ENCODE data around the gene FOXK2.

FOXK2 gene

DNA sequence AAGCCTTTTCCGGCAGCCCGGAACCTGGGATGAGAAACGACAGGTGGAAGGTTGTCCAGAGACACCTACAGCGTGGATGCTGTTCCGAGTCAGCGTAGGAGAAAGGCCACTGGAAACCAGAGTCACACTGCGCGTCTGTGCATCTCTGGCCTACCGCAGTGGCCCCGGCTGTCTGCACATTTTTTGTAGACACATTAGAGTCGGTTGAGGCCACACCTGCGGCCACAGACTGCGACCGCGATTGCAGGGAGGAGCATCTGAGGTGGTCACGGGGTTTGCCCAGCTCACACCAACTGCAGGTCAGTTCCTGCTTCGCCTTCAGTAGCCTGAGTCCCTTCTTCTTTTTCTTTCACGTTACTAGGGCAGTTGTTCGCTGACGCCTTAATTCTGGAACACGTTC is 76.4 kb downstream of the FOXK2 start (continued):
- TF ChIP-seq, protein P1, sequence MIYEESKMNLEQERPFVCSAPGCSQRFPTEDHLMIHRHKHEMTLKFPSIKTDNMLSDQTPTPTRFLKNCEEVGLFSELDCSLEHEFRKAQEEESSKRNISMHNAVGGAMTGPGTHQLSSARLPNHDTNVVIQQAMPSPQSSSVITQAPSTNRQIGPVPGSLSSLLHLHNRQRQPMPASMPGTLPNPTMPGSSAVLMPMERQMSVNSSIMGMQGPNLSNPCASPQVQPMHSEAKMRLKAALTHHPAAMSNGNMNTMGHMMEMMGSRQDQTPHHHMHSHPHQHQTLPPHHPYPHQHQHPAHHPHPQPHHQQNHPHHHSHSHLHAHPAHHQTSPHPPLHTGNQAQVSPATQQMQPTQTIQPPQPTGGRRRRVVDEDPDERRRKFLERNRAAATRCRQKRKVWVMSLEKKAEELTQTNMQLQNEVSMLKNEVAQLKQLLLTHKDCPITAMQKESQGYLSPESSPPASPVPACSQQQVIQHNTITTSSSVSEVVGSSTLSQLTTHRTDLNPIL (CRISPR knock-in tag; IDR thresholded peaks at IDR 0.05; ENCODE audit: low read depth) = no peak
- TF ChIP-seq RARB (CRISPR knock-in tag; IDR thresholded peaks at IDR 0.05) (no peak), ESRRG (CRISPR knock-in tag; IDR thresholded peaks at IDR 0.05) (no peak)

DNA sequence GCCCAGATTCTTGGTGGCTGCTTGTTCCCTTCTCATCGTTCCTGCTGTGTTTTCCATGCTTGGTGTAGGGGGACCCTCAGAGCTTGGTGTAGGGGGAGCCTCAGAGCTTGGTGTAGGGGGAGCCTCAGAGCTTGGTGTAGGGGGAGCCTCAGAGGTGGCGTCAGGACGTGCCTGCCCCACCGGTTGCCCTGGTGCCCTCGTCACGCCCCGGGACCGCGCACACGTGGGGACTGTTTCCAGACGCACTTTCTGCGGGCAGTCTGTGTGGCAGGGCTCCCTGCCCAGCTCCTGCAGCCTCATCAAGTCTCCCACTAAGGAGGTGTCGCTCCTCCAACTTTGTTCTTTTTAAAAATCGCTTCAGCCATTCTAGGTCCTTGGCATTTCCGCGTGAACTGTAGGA is 76.8 kb downstream of the FOXK2 start:
- ATAC-seq = no peak
- TF ChIP-seq, protein P2, sequence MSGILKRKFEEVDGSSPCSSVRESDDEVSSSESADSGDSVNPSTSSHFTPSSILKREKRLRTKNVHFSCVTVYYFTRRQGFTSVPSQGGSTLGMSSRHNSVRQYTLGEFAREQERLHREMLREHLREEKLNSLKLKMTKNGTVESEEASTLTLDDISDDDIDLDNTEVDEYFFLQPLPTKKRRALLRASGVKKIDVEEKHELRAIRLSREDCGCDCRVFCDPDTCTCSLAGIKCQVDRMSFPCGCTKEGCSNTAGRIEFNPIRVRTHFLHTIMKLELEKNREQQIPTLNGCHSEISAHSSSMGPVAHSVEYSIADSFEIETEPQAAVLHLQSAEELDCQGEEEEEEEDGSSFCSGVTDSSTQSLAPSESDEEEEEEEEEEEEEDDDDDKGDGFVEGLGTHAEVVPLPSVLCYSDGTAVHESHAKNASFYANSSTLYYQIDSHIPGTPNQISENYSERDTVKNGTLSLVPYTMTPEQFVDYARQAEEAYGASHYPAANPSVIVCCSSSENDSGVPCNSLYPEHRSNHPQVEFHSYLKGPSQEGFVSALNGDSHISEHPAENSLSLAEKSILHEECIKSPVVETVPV (CRISPR knock-in tag; IDR thresholded peaks at IDR 0.05) = no peak
- TF ChIP-seq, protein P1 (CRISPR knock-in tag; IDR thresholded peaks at IDR 0.05; ENCODE audit: low read depth) = no peak
- TF ChIP-seq PPARA (CRISPR knock-in tag; IDR thresholded peaks at IDR 0.05; ENCODE audit: borderline replicate concordance) (no peak), GLIS3 (CRISPR knock-in tag; IDR thresholded peaks at IDR 0.05) (no peak), ZC3H10 (CRISPR knock-in tag; IDR thresholded peaks at IDR 0.05) (no peak), ZNF565 (CRISPR knock-in tag; conservative IDR thresholded peaks at IDR 0.05; ENCODE audit: low read depth) (no peak), RARB (CRISPR knock-in tag; IDR thresholded peaks at IDR 0.05) (no peak), ZFP30 (CRISPR knock-in tag; IDR thresholded peaks at IDR 0.05) (no peak), TCF4 (CRISPR knock-in tag; IDR thresholded peaks at IDR 0.05; ENCODE audit: borderline replicate concordance) (no peak)
- TF ChIP-seq, protein P3, sequence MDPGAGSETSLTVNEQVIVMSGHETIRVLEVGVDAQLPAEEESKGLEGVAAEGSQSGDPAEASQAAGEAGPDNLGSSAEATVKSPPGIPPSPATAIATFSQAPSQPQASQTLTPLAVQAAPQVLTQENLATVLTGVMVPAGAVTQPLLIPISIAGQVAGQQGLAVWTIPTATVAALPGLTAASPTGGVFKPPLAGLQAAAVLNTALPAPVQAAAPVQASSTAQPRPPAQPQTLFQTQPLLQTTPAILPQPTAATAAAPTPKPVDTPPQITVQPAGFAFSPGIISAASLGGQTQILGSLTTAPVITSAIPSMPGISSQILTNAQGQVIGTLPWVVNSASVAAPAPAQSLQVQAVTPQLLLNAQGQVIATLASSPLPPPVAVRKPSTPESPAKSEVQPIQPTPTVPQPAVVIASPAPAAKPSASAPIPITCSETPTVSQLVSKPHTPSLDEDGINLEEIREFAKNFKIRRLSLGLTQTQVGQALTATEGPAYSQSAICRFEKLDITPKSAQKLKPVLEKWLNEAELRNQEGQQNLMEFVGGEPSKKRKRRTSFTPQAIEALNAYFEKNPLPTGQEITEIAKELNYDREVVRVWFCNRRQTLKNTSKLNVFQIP (CRISPR knock-in tag; IDR thresholded peaks at IDR 0.05; ENCODE audit: borderline replicate concordance, low read depth) = no peak

DNA sequence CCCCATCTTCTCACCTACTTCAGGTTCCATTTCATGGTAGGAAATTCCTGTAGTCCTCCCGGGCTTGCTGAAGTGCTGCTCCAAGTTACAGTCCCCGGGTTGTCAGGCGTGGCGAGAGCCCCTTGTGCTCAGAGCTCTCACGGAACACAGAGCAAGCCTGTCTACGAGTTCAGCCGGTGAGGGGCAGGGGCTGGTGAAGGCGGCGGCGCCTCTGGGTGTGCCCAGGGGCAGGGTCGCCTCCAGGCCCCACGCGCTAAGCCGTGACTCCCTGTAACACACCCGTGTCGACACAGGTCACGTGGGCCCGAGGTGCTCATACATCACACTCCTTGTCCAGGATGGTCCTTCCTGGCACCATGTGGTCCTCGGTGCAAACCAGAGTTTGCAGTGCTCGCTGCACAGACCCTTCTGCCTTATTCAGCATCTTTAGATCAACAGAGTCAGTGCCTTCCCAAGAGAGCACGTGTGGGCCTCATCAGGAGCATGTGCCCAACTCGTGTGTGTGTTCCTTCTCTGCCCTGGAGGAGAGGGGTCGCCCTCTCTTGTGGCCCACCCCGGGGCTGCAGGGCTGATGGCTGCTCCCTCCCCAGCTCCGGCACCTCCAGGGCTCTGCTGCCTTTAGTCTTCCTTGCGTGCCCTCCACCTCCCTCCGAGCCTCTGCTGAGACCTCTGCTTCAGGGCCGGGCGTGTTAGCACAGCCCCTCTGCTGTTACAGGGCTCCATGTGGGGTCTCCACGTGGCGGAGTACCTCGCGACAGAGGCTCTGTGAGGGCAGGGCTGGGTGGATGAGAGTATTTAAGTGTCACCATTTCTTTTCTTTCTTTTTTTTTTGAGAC is 77.5 kb downstream of the FOXK2 start:
- TF ChIP-seq, protein P2 (CRISPR knock-in tag; IDR thresholded peaks at IDR 0.05) = no peak
- no peak for TF ChIP-seq TOX (CRISPR knock-in tag; IDR thresholded peaks at IDR 0.05; ENCODE audit: borderline replicate concordance)
- no peak for TF ChIP-seq TCF4 (CRISPR knock-in tag; IDR thresholded peaks at IDR 0.05; ENCODE audit: borderline replicate concordance)
- TF ChIP-seq PPARA (CRISPR knock-in tag; IDR thresholded peaks at IDR 0.05; ENCODE audit: borderline replicate concordance) = no peak
- no peak for TF ChIP-seq RARB (CRISPR knock-in tag; IDR thresholded peaks at IDR 0.05)
- TF ChIP-seq ZC3H10 (CRISPR knock-in tag; IDR thresholded peaks at IDR 0.05) = no peak
- TF ChIP-seq ZNF70 (CRISPR knock-in tag; IDR thresholded peaks at IDR 0.05) = no peak
- TF ChIP-seq SNAI2 (CRISPR knock-in tag; IDR thresholded peaks at IDR 0.05) = no peak
- no peak for TF ChIP-seq ARNTL (CRISPR knock-in tag; IDR thresholded peaks at IDR 0.05; ENCODE audit: borderline replicate concordance, low read depth)
- TF ChIP-seq, protein P3 (CRISPR knock-in tag; IDR thresholded peaks at IDR 0.05; ENCODE audit: borderline replicate concordance, low read depth) = no peak
- no peak for TF ChIP-seq ZNF8 (CRISPR knock-in tag; IDR thresholded peaks at IDR 0.05)
- TF ChIP-seq BACH2 (CRISPR knock-in tag; IDR thresholded peaks at IDR 0.05; ENCODE audit: borderline replicate concordance) = no peak
- no peak for TF ChIP-seq CSDC2 (CRISPR knock-in tag; IDR thresholded peaks at IDR 0.05)
- no peak for ATAC-seq

Measured in SK-N-SH treated with all-trans-retinoic acid at 6 μM for 48 hours (cell line).